PC-3 (cell line): ENCODE results near the gene CNBD2.
"Not testable (repeated sequence)": the region's sequence is repeated elsewhere in the genome, so short reads cannot be mapped to it uniquely, and the experiment has no call there.

ENCODE experiments used
- EZH2phosphoT487 ChIP-seq: fragments of 300-600 bp; sonication (generic); IDR thresholded peaks from 2 replicates; pipeline ENCODE4 v1.6.1; 2018; ENCODE audit warnings: mild to moderate bottlenecking, antibody characterized with exemption, low read length, borderline replicate concordance
- TF ChIP-seq, protein P1 (sequence below): fragments of 300-600 bp; sonication (generic); conservative IDR thresholded peaks from 2 replicates; pipeline ENCODE4 v1.5.1; 2017; ENCODE audit warnings: antibody characterized with exemption, low read depth, mild to moderate bottlenecking, low read length

GRCh38 chr20:35959291-35959690 is 9.1 kb upstream of the CNBD2 start:
- TF ChIP-seq, protein P1, sequence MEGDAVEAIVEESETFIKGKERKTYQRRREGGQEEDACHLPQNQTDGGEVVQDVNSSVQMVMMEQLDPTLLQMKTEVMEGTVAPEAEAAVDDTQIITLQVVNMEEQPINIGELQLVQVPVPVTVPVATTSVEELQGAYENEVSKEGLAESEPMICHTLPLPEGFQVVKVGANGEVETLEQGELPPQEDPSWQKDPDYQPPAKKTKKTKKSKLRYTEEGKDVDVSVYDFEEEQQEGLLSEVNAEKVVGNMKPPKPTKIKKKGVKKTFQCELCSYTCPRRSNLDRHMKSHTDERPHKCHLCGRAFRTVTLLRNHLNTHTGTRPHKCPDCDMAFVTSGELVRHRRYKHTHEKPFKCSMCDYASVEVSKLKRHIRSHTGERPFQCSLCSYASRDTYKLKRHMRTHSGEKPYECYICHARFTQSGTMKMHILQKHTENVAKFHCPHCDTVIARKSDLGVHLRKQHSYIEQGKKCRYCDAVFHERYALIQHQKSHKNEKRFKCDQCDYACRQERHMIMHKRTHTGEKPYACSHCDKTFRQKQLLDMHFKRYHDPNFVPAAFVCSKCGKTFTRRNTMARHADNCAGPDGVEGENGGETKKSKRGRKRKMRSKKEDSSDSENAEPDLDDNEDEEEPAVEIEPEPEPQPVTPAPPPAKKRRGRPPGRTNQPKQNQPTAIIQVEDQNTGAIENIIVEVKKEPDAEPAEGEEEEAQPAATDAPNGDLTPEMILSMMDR: not testable (repeated sequence)
- TF ChIP-seq EZH2phosphoT487: not testable (repeated sequence)
